Measurements from ENCODE around the gene TIMM13. TPM values are rescaled to one million over a fixed set of nuclear protein-coding genes. Genes with fewer than 3 reads are reported as not detected.
A peak's percentile ranks its signal among the peaks of the same experiment; 100 is the strongest.

TIMM13 gene
- total RNA-seq, 1 donor from 2014 or later = 190 TPM

DNA sequence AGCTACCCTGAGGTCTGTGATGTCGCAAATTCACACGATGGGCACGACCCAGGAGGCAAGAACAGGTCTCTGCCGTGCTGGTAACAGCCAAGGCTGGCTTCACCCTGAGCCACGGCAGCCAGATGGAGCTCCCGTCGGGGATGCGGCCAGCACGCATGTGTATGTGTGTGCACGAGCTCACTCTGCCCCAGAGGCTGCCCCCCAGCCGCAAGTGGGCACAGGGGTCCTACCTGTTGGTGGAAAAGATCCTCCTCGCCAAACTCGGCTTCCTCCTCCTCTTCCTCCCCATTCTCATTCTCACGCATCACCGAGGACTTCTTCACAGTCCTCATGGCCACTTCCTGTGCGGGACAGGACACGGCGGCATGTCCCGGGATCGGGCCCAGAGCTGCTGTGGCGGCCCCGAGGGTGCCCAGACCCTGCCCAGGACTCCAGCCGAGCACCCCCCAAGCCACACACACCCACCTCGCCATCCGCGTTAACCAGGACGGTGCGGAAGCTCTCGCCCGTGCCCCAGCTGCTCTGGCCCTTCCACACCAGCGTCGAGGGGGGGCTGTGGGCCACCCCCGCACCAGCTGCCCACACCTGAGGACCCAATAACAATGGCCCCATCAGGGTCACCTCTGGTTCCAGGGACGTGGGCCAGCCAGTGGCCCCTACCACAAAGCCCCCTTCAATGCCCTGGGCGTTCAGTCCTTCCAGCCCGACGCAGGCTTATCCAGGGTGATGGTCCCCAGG, 4.1 kb upstream of the TIMM13 start:
- no peak overlapping the region for H3K27ac Mint-ChIP-seq
- peaks cover 8% of the 10 kb centered on the region for H3K4me1 Mint-ChIP-seq

DNA sequence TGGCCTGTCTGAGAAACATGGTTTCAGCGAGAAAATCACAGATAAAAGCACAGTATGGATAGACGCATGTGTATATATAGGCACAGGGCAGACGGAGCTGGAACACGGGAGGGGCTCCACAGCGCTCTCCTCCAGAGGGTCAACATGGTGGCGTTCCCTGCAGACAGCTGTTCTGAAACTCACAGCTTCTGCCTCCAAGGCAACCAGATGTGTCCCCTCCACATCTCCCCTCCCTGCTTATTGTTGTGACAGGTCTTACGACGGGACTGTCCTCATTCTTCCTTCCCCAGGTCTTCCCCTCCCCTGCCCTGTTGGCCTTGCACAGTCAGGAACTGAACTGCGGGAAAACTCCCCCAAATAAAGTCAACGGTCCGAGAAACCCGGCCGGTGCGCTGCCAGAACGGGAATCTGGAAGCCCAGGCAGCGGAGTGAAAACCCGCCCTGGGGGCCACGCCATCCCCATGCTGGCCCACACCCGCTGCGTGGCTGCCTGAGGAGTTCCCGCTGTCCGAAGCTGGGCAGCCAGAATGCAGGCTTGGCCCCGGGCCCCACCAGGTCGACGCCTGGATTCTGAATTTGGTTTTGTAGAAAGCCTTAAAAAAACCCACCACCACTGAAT, 2.6 kb upstream of the TIMM13 start:
- DNase-seq = no peak
- Mint-ChIP-seq H3K36me3 (ENCODE audit: low read depth) (peaks cover 37% of the 10 kb centered on the region), H3K4me3 (no peak overlapping the region), H3K9me3 (no peaks in the 10 kb centered on the region), H3K27me3 (no peaks in the 10 kb centered on the region), H3K4me1 (peaks cover 9% of the 10 kb centered on the region), H3K27ac (no peak overlapping the region)
- intact Hi-C loops (cut with micrococcal nuclease) = no loop called here

More for the DNA sequence above, 4.1 kb upstream of the TIMM13 start:
- Mint-ChIP-seq H3K4me3 (no peak overlapping the region), H3K27me3 (no peaks in the 10 kb centered on the region), H3K36me3 (ENCODE audit: low read depth) (peaks cover 40% of the 10 kb centered on the region), H3K9me3 (no peaks in the 10 kb centered on the region)
- intact Hi-C loops (cut with micrococcal nuclease) = no loop called here
- DNase-seq = no peak

DNA sequence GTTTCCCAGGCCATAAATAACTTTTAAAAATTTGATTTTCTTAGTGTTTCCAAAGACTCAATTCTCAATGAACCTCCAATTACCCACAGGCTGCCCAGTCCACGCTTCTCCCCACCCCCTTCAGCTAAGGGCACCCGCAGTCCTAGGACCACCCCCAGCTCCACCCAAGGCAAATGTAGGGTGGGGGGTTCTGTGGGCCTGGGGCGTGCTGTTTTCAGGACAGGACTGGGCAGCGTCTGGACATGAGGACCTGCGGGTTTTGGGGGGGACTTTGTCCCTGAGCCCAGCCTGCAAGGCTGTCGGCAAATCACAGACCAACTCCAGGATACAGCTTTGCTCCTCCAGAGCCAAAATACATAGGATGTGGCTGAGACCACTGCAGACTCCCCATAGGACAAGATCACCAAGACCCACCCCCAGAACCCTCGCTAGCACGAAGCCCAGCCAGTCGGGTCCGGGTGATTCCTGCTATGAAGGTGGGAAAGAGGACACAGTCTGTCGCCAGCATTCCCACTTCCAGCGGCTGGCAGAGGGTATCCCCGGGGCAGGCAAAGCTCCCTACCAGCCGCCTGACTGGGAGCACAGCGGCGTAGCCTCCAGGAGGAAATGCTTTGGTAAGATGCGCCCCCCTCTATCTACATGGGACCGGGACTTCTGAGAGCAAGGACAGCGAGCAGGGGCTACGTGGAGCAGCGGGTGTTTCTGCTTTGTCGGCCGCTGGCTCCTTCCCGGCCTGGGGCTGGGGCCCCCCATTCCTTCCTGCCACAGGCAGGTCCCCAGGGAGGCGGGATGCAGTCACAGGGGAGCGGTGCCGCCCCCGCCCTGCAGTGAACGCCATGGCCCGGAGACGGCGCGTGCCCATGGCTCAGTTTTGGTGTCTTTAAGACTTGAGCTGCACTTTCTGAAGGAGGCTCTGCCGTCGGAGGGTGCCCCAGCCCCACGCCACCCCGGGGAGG, 1.6 kb upstream of the TIMM13 start:
- Mint-ChIP-seq H3K27me3 (no peaks in the 10 kb centered on the region), H3K27ac (no peak overlapping the region), H3K36me3 (ENCODE audit: low read depth) (peaks cover 36% of the 10 kb centered on the region), H3K4me3 (no peak overlapping the region), H3K4me1 (peaks cover 9% of the 10 kb centered on the region), H3K9me3 (no peaks in the 10 kb centered on the region)
- DNase-seq = no peak
- intact Hi-C loops (cut with micrococcal nuclease) = no loop called here

DNA sequence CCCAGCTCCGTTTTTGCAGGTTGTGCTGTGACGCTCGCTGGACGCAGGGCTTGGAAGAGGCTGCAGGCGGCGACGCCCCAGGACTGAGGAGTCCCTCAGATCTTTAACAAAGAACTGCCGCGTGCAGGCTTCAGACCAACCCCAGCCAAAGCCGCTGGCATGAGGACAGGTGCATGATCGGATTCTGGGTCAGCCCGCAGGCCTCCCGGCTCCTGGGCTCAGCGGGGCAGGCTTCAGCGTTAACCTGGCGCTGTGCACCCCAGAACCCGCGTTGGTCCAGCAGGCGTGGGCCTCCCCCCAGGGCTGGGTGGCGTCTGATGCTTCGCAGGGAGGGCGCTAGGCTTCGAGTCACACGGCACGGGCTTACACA, 920 bp upstream of the TIMM13 start:
- H3K27me3 Mint-ChIP-seq = no peaks in the 10 kb centered on the region
- DNase-seq = peak; percentile 69
- intact Hi-C loops (cut with micrococcal nuclease) = no loop called here
- H3K27ac Mint-ChIP-seq = no peak overlapping the region
- no peak overlapping the region for H3K4me3 Mint-ChIP-seq
- H3K4me1 Mint-ChIP-seq = peaks cover 9% of the 10 kb centered on the region
- H3K9me3 Mint-ChIP-seq = no peaks in the 10 kb centered on the region
- peaks cover 32% of the 10 kb centered on the region for H3K36me3 Mint-ChIP-seq (ENCODE audit: low read depth)

DNA sequence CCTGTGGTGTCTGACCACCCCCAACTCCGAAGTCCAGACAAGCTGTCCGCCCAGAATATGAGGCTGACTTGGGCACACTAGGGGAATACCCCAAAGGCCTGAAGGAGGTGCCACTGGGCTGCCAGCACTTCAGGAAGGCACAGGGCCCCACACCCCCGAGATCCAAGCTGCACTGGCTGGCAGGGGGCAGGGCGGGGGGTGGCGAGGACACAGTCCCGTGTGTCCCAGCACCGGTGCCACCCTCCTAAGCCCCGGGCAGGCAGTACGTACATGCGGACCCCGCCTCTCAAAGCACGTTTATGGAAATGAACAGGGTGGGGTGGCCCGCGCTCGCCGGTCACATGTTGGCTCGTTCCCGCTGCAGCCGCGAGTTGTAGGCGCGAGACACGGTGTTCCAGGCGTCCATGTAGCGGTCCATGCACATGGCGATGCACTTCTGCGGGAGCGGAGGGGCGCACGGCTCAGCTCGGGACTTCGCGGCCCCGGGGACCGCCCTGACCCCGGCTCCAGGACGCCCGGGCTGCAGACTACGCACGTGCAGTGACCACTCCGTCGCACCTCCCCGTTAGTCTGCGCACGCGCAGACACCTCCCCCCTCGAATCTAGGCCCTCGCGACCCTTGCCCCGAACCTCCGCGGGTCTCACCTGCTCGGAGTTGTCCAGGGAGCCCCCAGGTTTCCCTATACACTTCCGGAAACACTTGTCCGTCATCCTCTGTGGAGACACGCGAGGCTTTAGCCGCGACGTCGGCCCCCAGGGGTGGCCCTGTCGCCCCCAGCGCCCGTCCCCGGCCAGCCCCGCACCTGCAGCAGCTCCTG, 566 bp downstream of the TIMM13 start:
- Mint-ChIP-seq H3K36me3 (ENCODE audit: low read depth) (peaks cover 30% of the 10 kb centered on the region), H3K9me3 (no peaks in the 10 kb centered on the region), H3K4me1 (peaks cover 9% of the 10 kb centered on the region), H3K4me3 (peak overlapping the region; percentile 95), H3K27me3 (no peaks in the 10 kb centered on the region), H3K27ac (peak overlapping the region; percentile 98)
- peak; percentile 88 for DNase-seq
- intact Hi-C loops (cut with micrococcal nuclease) = no loop called here

DNA sequence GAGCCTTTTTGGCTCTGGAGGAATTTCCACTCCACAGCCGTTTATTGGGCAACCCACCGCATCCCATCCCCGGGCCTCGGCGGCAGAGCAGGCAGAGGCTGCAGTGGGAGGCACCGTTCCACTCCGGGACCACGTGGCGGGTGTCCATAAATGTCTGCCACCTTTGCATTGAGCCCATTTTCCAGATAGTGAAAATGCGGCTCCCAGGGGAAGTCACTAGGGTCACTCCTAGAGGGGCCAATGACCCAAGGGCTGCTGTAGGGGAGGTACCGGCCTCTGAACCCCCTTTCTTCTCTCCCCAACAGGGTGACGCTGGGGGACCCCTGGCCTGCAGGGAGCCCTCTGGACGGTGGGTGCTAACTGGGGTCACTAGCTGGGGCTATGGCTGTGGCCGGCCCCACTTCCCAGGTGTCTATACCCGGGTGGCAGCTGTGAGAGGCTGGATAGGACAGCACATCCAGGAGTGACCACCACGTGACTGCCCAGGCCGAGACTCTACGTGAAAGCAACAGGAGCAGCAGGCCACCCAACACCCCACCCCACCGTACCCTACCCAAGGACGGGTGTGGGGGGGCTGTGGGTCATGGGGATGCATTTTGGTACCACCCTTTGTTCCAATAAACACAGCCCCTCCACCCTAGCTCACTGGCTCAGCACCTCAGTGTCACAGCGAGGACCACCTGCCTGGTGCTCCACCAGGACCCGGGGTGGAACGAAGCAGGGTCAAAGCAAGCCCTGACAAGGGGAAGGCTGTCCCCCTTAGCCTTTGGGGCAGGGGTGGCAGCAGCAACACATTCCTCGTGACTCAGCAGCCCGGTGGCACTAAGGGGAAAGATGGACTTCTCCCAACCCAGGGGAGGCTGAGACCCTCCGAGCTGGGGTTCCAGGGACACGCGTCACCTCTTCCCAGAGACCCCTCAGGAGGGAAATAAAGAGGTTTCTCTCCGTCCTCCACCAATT, 1.5 kb downstream of the TIMM13 start:
- H3K36me3 Mint-ChIP-seq (ENCODE audit: low read depth) = peaks cover 28% of the 10 kb centered on the region
- peaks cover 9% of the 10 kb centered on the region for H3K4me1 Mint-ChIP-seq
- H3K27ac Mint-ChIP-seq = peak overlapping the region; percentile 98
- DNase-seq = no peak
- H3K4me3 Mint-ChIP-seq = peak overlapping the region; percentile 95
- intact Hi-C loops (cut with micrococcal nuclease) = no loop called here
- H3K9me3 Mint-ChIP-seq = no peaks in the 10 kb centered on the region
- no peaks in the 10 kb centered on the region for H3K27me3 Mint-ChIP-seq

DNA sequence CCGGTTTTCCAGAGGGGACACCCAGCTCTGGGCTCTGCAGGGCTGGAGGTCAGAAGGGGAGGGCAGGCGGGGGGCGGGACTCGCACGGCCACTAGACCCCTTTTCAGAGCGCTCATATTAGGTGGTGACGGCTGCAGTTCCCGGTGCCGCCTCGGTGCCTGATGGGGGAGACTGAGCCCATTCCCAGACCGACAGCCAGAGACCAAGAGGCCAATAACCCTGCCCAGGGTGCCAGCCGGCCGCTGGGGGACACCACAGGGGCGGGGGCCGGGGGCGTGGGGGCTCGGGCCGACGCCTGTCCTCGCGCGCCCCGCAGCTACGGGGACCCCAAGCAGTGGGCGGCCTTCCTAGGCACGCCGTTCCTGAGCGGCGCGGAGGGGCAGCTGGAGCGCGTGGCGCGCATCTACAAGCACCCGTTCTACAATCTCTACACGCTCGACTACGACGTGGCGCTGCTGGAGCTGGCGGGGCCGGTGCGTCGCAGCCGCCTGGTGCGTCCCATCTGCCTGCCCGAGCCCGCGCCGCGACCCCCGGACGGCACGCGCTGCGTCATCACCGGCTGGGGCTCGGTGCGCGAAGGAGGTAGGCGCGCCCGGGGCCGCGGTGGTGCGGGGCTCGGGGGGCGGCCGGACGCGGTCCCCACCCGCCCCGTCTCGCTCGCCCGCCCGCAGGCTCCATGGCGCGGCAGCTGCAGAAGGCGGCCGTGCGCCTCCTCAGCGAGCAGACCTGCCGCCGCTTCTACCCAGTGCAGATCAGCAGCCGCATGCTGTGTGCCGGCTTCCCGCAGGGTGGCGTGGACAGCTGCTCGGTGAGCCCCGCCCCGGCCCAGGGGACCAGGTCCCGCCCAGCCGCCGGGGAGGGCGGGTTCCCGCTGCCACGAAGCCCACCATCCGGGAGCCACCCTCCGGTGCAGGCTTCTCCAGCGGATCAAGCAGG, 2.4 kb downstream of the TIMM13 start:
- Mint-ChIP-seq H3K27me3 (no peaks in the 10 kb centered on the region), H3K36me3 (ENCODE audit: low read depth) (peaks cover 23% of the 10 kb centered on the region), H3K4me3 (no peak overlapping the region), H3K4me1 (peaks cover 9% of the 10 kb centered on the region), H3K27ac (no peak overlapping the region), H3K9me3 (no peaks in the 10 kb centered on the region)
- intact Hi-C loops (cut with micrococcal nuclease) = no loop called here
- no peak for DNase-seq

DNA sequence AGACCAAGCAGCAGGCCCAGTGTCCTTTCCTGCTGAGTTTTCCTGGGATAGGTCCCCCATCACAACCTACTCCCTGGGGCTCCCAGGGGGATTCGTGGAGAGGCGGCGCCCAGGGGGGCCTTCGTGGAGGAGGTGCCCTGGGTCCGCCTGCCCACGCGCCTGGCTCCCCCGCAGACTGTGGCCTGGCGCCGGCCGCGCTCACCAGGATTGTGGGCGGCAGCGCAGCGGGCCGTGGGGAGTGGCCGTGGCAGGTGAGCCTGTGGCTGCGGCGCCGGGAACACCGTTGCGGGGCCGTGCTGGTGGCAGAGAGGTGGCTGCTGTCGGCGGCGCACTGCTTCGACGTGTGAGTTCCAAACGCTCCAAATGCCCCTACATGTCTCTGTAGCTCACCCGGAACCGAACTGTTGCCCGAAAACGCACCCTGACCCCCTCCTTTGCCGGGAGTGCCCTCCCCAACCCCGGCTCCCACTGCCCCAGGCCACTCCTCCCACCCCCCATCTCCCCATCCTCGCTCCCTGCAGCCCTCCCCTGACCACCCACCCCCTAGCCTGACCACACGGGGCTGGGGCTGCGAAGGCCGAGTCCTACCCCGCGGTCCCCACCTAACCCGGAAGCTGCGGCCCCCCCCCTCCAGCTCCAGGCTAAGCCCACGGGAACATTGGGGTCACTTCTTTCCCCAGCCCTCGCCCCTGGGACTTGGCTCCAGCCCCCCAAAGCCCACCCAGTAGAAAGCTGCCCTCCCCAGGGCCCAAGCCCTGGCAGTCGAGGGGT, 3.3 kb downstream of the TIMM13 start:
- no peak overlapping the region for H3K27ac Mint-ChIP-seq
- intact Hi-C loops (cut with micrococcal nuclease) = no loop called here
- H3K4me3 Mint-ChIP-seq = no peak overlapping the region
- H3K36me3 Mint-ChIP-seq (ENCODE audit: low read depth) = peaks cover 20% of the 10 kb centered on the region
- DNase-seq = no peak
- no peaks in the 10 kb centered on the region for H3K9me3 Mint-ChIP-seq
- peaks cover 9% of the 10 kb centered on the region for H3K4me1 Mint-ChIP-seq
- no peaks in the 10 kb centered on the region for H3K27me3 Mint-ChIP-seq

DNA sequence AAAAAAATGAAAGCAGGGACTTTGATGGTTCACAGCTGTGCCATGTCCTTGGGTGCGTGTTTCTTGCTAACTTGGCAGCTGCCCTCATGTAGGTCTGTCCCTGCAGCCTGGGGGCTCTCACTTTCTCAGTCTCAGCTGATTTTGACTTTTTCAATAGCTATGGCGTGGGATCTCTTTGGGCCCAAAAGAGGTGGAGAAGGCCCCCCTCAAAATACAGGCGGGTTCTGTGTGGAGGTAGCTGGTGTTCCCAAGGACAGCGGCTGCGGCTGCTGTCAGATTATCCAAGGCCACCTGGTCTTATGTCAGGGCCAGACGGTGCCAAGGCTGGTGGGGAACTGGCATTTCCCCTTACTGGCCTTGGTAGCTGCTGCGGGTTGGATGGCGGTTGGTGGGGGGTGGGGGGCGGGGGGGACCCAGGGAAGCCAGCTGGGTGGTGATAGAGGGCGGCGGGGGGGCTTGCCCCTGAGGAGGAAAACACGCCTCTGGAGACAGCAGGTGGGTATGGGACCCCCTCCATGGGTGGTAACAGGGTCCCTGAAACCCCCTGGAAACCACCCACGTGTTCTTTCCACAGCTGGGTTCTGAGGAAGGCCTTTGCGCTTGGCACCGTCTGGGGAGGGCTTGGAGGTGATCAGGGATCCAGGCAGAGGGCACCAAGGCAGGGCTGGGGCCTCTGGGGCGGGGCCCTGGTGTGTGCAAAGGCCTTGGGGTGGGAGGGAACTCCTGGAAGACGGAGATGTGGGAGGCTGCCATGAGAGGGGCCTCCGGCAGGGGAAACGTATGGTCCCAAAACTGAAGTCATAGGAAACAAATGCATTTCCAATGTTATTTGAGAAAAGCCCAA, 4.1 kb downstream of the TIMM13 start:
- no peak overlapping the region for H3K4me3 Mint-ChIP-seq
- peaks cover 7% of the 10 kb centered on the region for H3K4me1 Mint-ChIP-seq
- H3K36me3 Mint-ChIP-seq (ENCODE audit: low read depth) = peaks cover 17% of the 10 kb centered on the region
- H3K27ac Mint-ChIP-seq = no peak overlapping the region
- no peaks in the 10 kb centered on the region for H3K27me3 Mint-ChIP-seq
- peak; percentile 55 for DNase-seq
- no peaks in the 10 kb centered on the region for H3K9me3 Mint-ChIP-seq
- intact Hi-C loops (cut with micrococcal nuclease) = no loop called here

DNA sequence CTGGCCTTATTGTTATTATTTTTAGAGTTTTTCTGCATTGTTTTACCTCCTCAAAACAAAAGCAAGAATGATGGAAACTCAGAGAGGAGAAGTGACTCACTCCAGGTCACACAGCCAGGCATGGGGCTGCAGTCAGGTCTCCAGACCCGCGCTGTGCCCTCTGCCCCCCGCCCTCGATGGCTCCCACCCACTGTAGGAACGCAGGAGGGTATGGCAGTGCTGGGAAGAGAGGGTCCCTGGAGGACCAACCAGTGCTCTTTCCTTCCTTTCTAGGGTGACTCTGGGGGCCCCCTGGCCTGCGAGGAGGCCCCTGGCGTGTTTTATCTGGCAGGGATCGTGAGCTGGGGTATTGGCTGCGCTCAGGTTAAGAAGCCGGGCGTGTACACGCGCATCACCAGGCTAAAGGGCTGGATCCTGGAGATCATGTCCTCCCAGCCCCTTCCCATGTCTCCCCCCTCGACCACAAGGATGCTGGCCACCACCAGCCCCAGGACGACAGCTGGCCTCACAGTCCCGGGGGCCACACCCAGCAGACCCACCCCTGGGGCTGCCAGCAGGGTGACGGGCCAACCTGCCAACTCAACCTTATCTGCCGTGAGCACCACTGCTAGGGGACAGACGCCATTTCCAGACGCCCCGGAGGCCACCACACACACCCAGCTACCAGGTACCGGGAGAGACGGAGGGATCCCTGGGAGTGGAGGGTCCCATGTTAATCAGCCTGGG, 5.6 kb downstream of the TIMM13 start:
- DNase-seq = no peak
- no peak overlapping the region for H3K4me3 Mint-ChIP-seq
- H3K36me3 Mint-ChIP-seq (ENCODE audit: low read depth) = peaks cover 16% of the 10 kb centered on the region
- peaks cover 2% of the 10 kb centered on the region for H3K4me1 Mint-ChIP-seq
- H3K27ac Mint-ChIP-seq = no peak overlapping the region
- intact Hi-C loops (cut with micrococcal nuclease) = no loop called here
- no peaks in the 10 kb centered on the region for H3K9me3 Mint-ChIP-seq
- H3K27me3 Mint-ChIP-seq = no peaks in the 10 kb centered on the region
